Measurements from ENCODE around the gene ST8SIA4.
"Not testable (repeated sequence)": the region's sequence is repeated elsewhere in the genome, so short reads cannot be mapped to it uniquely, and the experiment has no call there.

ST8SIA4 gene

DNA sequence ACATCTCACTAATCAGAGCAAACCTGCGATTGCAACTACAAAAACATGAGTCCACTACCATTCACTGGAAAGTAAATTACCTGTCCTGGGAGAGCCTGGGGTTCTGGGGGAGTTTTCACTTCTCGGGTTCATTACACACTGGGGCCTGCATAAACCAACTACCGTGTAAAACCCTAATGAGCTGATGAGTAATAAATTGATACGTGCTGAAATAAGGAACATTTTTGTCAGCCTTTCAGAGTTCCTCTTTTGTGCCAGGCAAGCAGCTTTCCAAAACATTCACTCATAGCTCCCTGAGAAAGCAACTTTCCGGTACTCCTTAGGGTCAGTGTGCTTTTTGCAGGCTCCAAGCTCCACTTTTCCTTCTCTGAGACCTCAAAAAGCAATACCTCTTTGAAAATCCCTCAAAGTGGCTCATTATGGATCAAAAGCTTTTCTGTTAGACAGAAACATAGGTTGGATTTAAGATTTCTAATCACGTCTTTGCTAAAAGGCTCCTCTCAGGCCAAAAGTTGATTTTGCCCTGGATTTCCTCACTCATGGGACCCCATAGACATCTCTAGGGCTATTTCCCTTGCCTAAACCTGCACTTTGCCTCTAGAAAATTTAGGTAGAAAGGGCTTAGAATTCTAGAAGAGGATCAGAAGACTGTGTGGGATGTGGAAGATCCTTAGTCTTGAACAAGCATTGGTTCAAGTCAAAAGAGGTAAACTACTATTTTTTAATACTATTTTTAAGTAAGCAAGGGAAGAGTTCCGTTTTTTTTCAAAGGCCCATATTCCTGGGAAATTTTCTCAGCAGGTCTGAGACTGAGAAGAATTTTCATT lies 74.8 kb downstream of the ST8SIA4 start:
- no peak for DNase-seq

GRCh38 chr5:100827481-100827889 lies 75.6 kb downstream of the ST8SIA4 start:
- DNase-seq, result peak; percentile 56

DNA sequence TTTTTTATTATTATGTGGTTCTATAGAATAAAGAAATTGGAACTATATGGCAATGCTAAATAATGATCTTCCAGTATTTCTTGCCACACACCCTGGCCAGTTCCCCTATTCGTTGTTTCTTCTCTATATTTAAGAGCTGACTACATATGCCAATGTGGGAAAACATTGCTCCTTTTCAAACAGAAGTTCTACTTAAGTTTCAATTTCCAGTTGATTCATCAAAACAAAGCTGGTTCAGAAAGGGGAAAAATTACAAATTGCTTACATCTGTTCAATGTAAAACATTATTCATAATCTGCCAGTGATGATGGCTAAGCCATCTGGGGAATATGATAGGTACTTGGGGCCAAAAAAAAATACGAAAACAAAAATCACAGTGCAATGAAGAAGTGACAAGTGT lies 76.9 kb downstream of the ST8SIA4 start:
- no peak for DNase-seq

DNA sequence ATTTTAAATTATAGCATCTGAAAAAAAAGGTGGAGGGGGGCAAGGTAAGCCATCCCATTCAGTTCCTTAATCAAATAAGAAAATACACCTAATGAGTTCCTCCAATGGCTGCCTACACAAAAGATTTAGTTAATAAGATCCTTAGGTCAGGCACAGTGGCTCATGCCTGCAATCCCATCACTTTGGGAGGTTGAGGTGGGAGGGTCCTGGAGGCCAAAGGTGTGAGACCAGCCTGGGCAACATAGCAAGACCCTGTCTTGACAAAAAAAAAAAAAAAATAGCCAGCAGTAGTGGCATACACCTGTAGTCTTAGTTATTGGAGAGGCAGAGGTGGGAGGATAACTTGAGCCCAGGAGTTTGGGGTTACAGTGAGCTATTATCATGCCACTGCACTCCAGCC lies 78.4 kb downstream of the ST8SIA4 start:
- no peak for DNase-seq

DNA sequence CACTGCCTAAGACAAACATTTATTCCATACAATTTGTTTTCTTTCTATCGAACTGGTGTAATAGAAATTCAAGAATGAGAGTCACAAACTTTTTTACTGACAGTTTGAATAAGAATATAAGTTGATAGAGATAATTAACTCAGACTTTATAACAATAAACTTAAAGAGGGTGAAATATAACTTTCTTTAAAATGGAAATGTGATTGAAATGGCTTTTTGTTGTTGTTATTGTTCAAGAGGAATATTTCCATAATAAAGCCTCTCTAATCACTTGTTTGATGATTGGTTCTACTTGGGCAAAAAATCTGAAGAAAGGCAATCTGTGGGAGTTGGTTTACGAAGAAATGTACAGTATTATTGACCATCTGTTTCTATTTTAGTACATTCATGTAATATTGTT lies 79.3 kb downstream of the ST8SIA4 start:
- no peak for DNase-seq

- no peak for DNase-seq
These were observed 81.3 kb downstream of the ST8SIA4 start for GRCh38 chr5:100821751-100822150.

DNA sequence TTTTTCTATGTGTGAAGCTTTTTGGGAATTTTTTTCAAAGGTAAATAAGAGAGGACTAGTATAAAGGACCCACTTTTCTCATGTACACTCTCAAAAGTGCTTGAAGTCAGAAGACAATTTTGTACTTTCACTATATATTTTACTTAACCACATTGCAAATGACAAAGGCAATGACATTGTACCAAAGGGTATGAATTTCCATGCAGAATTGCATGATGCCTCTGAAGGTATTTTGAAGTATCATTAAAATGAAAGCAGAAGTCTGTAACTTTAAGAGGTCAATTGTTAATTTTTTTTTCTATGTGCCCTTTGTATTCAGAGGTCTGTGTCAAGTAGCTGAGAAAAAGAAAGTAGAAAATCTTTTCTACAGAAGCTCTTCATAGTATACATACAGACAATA lies 84.7 kb downstream of the ST8SIA4 start:
- no peak for DNase-seq

- DNase-seq, result no peak
These were observed 99.7 kb downstream of the ST8SIA4 start for GRCh38 chr5:100803397-100803796.

GRCh38 chr5:100802208-100802607 lies 100.9 kb downstream of the ST8SIA4 start:
- no peak for DNase-seq

DNA sequence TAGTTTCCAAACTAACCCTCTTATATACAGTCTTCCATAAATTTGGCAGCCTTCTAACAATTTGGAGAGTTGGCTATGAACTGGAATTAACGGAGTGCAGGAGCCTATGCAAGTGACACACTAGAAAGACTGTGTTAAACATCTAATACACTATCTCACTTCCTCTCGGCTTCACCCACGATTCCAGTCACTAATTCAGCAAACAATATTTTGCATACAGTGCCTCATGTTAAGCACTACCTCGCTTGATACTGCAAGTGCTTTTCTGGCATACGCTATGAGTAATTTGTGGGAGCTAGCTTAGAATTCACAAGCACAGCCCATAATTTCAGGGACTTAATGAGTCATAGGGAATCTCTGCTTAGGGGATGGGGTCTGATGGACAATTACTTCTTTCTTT lies 102.5 kb downstream of the ST8SIA4 start:
- DNase-seq, result no peak

GRCh38 chr5:100799166-100799565 lies 103.9 kb downstream of the ST8SIA4 start:
- no peak for DNase-seq

DNA sequence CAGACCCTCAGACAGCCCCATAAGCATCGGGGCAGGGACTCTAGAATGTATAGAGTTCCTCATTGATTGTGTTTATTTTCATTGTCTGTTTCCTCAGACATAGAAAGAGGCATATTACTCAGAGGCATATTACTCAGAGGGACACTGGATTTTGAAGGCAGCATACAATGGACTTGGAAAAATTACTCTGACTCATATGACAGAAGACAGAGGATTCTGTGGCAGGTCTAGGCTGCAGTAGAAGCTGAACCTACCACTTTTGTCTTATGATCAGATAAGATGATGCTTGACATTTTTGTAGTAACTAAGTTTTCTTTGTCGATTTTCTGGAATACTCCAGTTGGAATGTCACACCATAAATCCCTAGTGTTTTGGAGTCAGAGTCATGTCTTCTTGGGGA lies 105.2 kb downstream of the ST8SIA4 start:
- DNase-seq, result no peak

- no peak for DNase-seq
These were observed 106.2 kb downstream of the ST8SIA4 start for GRCh38 chr5:100796851-100797250.

GRCh38 chr5:100794844-100795243 lies 108.2 kb downstream of the ST8SIA4 start:
- no peak for DNase-seq

DNA sequence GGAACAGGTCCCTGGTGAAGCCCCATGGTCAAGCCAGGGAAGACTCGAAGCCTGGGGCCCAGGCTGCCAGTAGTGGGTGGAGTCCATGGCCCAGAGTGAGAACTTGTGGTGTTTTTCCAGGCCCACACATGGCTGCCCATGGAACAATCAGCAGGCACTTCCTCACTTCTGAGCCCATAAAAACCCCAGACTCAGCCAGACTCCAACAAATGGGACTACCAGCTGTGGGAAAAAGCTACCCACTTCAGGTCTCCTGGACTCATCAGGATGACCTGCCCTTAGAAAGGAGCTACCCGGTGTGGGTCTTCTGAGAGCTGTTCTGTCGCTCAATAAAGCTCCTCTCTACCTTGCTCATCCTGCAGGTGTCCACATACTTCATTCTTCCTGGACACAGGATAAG lies 108.9 kb downstream of the ST8SIA4 start:
- DNase-seq, result no peak

DNA sequence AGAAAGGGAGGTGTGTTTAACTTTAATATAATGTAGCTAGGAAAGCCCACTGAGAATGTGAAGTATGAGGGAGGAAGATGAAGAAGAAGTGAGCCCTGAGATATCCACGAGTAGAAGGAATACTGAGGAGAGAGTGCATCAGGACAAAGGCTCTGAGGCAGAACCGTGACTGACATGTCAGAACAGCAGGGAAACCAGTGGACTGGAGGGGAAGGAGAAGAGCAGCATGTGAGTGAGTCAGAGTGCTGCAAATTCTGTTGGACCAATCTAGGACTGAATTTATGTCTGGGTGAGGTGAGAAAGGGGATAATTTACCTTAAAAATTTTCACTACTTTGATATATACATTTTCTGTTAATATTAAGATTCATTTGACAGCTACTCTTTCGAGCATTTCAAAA lies 110.3 kb downstream of the ST8SIA4 start:
- DNase-seq, result no peak

- DNase-seq, result no peak
These were observed 111.7 kb downstream of the ST8SIA4 start for GRCh38 chr5:100791391-100791790.

DNA sequence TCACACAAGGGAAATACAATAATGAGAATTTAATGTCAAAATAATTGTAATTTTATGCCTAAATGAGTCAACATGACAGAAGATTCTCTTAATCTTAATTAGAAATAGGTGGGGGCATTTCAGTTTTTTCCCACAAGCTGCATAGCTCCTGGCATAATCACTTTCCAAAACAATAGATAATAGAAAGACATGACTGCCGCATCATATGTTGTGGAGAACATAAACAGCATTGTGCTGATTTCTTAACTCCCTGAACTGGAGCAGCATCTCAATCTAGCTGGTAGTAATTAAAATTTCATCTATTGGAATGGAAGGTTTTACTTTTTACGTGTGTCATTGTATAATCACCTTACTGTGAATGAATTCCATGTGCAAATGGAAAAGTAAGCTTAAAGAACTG lies 112.1 kb downstream of the ST8SIA4 start:
- DNase-seq, result no peak

- peak; percentile 87 for DNase-seq
These were observed 112.9 kb downstream of the ST8SIA4 start for GRCh38 chr5:100790170-100790665.

DNA sequence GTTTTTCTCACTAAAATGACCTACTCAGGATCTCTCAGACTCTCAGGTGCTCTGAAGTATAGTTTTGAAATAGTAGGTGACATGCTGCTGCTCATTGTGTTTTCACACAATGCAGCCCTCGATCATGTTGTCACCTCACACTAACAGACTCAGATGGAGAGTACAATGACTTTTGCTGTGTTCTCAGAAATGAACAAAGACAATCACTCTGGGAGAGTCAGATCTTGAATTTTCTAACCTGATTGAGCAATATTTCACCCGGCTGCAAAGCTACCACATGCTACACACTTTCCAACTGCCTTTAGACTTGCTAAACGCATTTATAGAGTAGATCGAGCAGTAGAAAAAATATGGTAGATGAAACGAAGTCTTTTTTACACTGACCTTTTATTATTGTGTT lies 113.4 kb downstream of the ST8SIA4 start:
- DNase-seq, result no peak

DNA sequence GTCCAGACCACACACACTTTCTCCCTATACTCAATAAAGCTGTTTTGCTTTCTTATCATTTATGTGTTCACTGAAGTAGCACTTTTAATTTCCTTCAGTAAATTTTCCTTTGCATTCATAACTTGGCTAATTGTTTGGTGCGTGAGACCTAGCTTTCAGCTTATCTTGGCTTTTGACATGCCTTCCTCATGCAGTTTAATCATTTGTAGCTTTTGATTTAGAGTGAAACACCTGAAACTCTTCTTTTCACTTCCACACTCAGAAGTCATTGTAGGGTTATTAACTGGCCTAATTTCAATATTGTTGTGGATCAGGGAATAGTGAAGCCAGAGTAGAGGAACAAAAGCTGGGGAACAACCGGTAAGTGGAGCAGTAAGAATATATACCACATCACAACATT lies 114.7 kb downstream of the ST8SIA4 start:
- DNase-seq, result no peak

- no peak for DNase-seq
These were observed 115.4 kb downstream of the ST8SIA4 start for GRCh38 chr5:100787648-100788047.

DNA sequence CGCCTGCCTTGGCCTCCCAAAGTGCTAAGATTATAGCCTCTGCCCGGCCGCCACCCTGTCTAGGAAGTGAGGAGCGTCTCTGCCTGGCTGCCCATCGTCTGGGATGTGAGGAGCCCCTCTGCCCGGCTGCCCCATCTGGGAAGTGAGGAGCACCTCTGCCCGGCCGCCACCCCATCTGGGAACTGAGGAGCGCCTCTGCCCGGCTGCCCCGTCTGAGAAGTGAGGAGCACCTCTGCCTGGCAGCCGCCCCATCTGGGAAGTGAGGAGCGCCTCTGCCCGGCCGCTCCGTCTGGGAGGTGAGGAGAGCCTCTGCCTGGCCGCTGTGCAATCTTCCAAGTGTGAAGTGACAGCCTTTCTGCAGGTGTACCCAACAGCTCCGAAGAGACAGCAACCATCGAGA lies 117.5 kb downstream of the ST8SIA4 start:
- not testable (repeated sequence) for DNase-seq

DNA sequence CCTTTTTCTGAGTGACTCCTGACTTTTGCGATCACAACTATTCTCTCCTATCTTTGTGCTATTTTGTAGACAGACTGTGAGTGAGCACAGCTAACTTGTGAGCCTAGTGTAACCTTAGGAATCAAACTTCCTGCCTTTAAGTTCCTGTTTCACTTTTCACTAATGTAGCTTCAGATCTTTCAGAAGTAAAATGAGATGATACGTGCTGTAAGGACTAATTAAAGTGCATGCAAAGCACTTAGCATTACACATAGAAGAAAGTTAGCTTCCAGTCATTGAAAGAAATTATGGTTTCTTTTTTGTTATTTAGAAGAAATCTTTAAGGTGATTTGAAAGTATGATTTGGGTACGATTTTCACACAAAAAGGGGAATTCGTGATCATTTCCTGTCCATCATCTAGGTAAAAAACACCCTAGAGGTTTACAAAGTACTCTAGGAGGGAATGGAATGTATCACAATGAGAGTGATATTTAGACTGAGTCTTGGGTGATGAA lies 122.7 kb downstream of the ST8SIA4 start:
- no peak for DNase-seq
